Endothelial cell of umbilical vein (primary cell): Measurements from ENCODE around the gene ZNF516.

Experiments used
- CTCF ChIP-seq, 2 donors: IDR thresholded peaks; 1 replicate in 1 of 2; 2 replicates in 1 of 2; pipeline ENCODE4 v1.5.1; 2011; ENCODE audit warnings: low read length in 2 of 2, mild to moderate bottlenecking in 2 of 2, moderate library complexity in 2 of 2, control low read depth in 1 of 2, inconsistent platforms in 1 of 2, low read depth in 1 of 2; ENCODE audit not compliant: insufficient read depth in 1 of 2; ENCODE audit errors: extremely low read depth in 1 of 2
- EZH2 ChIP-seq: IDR thresholded peaks from 2 replicates; pipeline ENCODE4 v1.6.1; 2012; ENCODE audit warnings: borderline replicate concordance, low read depth, mild to moderate bottlenecking, moderate library complexity, low read length, inconsistent platforms; ENCODE audit not compliant: severe bottlenecking
- FOS ChIP-seq: IDR thresholded peaks from 2 replicates; pipeline ENCODE4 v1.6.1; 2011; ENCODE audit warnings: mild to moderate bottlenecking, low read length, moderate library complexity, borderline replicate concordance; ENCODE audit not compliant: insufficient read depth
- GATA2 ChIP-seq: IDR thresholded peaks from 2 replicates; pipeline ENCODE4 v1.7.0; 2011; ENCODE audit warnings: low read depth, mild to moderate bottlenecking, moderate library complexity, mixed read lengths, low read length; ENCODE audit not compliant: insufficient read length, insufficient read depth
- JUN ChIP-seq: IDR thresholded peaks from 2 replicates; pipeline ENCODE4 v1.6.1; 2011; ENCODE audit warnings: borderline replicate concordance, low read depth; ENCODE audit not compliant: insufficient read length, insufficient read depth
- MAX ChIP-seq: IDR thresholded peaks from 2 replicates; pipeline ENCODE4 v1.6.1; 2011; ENCODE audit not compliant: insufficient read depth, insufficient read length
- MYC ChIP-seq: IDR thresholded peaks from one replicate; pipeline ENCODE4 v1.6.1; 2011; ENCODE audit warnings: mild to moderate bottlenecking, low read depth, low read length
- POLR2A ChIP-seq: IDR thresholded peaks from 2 replicates; pipeline ENCODE4 v1.6.1; 2012; ENCODE audit warnings: low read depth, mild to moderate bottlenecking, control low read depth, low read length
- POLR2AphosphoS5 ChIP-seq: IDR thresholded peaks from 2 replicates; pipeline ENCODE4 v1.6.1; 2012; ENCODE audit warnings: low read depth, mild to moderate bottlenecking, control low read depth, low read length, moderate library complexity; ENCODE audit not compliant: insufficient read depth

- TF ChIP-seq CTCF (IDR thresholded peaks at IDR 0.05; ENCODE audit: extremely low read depth in 1 of 2, insufficient read depth in 1 of 2, low read depth in 1 of 2, low read length in 2 of 2) (no peak), POLR2A (no peak), MAX (no peak), POLR2AphosphoS5 (no peak), EZH2 (no peak), FOS (no peak), JUN (no peak), MYC (no peak), GATA2 (no peak)
These were observed 53.2 kb downstream of the ZNF516 start for GRCh38 chr18:76441668-76442412.
